GM23248 (cell line): ENCODE results near the gene DAPK1.

Experiments used
- EZH2 ChIP-seq: fragments of 200-600 bp; sonication (generic); IDR thresholded peaks from 2 replicates; pipeline ENCODE4 v1.6.1; 2018; ENCODE audit warnings: antibody characterized with exemption, mild to moderate bottlenecking; ENCODE audit not compliant: insufficient read depth, poor library complexity, severe bottlenecking
- EZH2phosphoT487 ChIP-seq: fragments of 200-600 bp; sonication (generic); IDR thresholded peaks from 2 replicates; pipeline ENCODE4 v1.6.1; 2018; ENCODE audit warnings: antibody characterized with exemption, moderate library complexity, mild to moderate bottlenecking, low read depth; ENCODE audit not compliant: insufficient read depth

DNA sequence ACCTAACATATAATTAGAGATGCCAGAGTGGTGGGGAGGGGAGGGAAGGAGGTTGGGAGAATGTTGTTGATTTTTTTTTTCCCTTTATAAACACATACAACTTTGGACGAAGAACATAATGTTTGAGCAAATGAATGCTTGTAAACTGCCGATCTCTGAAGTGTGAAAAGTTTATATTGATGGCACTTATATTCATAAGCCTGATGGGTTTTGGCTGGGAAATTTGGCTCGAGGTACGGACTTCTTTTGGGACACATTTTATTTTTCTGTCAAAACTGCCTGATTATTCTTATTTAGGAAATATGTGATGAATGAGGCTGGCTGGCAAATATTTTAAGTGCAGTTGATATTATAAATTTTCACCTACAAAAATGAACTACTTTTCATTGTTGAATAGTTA, 9.9 kb downstream of the DAPK1 start:
- TF ChIP-seq EZH2phosphoT487 (no peak), EZH2 (no peak)
